ENCODE results near the gene NDRG2.

DNA sequence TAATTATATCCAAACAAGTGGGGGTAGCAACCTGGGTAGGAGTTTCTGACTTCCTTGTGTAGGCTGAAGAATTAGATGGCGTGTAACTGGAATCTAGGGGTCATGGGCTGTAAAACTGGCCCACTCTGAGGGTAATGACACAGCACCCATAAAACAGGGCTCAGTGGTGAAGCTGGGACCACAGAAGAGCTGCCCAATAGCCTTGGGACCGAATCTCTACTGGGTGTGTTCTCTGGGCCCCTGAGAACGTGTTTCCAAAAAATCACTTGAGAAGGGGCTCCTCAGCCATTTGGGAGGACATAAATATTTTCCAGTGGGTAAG lies 36.4 kb upstream of the NDRG2 start:
- TF ChIP-seq, protein P1, sequence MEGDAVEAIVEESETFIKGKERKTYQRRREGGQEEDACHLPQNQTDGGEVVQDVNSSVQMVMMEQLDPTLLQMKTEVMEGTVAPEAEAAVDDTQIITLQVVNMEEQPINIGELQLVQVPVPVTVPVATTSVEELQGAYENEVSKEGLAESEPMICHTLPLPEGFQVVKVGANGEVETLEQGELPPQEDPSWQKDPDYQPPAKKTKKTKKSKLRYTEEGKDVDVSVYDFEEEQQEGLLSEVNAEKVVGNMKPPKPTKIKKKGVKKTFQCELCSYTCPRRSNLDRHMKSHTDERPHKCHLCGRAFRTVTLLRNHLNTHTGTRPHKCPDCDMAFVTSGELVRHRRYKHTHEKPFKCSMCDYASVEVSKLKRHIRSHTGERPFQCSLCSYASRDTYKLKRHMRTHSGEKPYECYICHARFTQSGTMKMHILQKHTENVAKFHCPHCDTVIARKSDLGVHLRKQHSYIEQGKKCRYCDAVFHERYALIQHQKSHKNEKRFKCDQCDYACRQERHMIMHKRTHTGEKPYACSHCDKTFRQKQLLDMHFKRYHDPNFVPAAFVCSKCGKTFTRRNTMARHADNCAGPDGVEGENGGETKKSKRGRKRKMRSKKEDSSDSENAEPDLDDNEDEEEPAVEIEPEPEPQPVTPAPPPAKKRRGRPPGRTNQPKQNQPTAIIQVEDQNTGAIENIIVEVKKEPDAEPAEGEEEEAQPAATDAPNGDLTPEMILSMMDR (conservative IDR thresholded peaks at IDR 0.05; ENCODE audit: low read depth, low read length), result no peak
- TF ChIP-seq EZH2 (IDR thresholded peaks at IDR 0.05; ENCODE audit: borderline replicate concordance, low read depth, low read length, poor library complexity, severe bottlenecking), result no peak
